HG02678 (cell line): ENCODE data around the gene ARHGDIA.

Experiments used
- ATAC-seq: cut with Tn5 transposase; IDR thresholded peaks from one replicate; pipeline ENCODE4 v1.9.1; 2021; ENCODE audit warnings: mild to moderate bottlenecking, moderate library complexity; ENCODE audit not compliant: unreplicated experiment

ARHGDIA gene

DNA sequence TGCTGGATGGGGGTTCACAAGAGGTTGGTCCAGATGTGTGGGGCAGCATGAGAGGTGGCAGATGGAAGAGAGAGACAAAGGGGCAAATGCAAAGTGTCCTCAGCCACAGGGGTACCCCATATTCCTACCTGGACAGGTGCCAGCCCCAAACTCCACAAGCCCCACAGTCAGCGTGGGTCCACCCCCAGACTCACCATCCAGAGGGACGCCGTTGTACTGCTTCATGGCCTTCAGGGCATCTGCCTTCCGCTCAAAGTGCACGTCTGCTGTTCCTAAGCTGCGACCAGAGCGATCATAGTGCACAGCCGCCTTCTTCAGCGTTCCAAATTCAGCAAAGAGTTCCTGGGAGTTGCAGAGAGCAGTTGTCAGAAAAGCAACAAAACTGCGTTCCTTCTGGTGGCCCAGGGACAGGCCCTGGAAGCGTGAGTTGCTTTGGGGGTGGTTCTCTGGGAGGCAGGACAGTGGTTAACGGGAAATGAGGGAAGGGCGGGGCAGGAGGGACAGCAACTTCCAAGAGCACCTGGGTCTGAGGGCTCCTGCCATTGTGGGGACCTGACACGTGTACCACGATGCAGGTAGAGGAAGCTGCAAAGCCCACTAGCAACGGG, 18.0 kb upstream of the ARHGDIA start:
- no peak for ATAC-seq

DNA sequence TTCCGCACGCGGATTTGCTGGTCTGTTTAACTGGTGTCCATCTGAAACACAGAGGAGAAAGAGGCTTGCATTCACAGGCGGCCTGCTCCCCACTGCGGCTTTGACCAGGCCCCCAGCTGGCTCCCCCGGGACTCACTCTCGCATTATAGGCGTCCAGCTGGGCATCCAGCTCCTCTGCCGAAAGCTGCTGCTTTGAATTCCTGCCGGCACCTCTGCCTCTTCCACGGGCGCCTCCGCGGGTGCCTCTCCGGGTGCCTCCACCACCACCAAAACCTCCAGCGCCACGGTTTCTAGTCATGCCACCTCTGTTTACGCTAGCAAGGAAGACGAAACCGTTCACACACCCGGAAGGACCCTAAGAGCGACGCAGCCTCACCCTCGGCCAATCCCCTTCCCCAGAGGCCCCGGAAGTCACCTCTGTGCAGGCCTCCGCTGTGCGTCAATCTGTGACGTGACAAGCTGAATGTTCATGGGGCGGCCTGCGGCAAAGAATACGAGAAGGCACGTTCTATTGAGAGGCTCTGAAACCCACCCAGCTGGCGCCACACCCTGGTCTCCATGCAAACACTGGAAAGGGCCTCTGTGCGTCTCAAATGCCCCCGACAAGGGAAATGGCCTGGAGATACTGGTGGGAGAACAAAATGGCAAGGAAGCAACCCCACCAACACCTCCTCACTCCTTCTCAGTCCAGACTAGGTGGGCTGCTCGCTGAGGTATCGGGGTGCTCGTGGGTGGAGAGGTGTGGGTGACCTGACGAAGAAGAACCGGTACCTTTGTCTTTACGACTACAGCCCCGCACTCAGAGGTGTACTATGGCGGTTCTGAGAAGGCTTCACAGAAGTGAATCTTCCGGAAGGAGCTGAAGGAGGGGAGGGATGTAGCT, 17.2 kb upstream of the ARHGDIA start:
- no peak for ATAC-seq

DNA sequence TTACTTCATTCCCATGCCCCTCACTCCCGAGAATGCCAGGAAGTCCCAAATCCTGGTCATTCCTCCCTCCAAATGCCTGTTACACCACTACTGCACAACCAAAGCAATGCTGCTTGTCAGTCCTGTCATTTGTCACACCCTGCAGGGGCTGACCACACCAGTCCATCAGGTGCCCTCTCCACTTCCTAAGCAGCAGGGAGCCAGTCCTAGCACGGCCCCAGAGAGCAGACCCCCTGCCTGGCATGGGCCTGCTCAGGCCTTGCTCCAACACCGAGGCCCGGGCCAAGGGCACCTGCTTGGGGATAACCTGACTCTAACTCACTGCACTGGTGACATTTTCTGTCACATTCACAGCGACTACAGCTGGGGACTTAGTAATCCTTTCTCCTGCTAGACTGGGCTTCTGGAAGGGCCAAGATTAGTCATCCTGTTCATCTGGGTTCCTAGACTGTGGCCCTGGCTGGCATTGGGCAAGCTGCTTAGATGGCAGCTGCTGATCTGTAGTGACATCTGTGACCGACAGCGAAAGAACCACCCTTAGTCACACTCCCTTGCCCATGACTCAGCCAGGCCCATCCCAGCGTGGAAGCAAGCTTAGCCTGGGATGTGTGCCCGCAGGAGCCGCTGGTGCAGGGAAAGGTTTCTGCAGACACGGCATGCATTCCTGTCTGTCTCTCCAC, 14.9 kb upstream of the ARHGDIA start:
- no peak for ATAC-seq

DNA sequence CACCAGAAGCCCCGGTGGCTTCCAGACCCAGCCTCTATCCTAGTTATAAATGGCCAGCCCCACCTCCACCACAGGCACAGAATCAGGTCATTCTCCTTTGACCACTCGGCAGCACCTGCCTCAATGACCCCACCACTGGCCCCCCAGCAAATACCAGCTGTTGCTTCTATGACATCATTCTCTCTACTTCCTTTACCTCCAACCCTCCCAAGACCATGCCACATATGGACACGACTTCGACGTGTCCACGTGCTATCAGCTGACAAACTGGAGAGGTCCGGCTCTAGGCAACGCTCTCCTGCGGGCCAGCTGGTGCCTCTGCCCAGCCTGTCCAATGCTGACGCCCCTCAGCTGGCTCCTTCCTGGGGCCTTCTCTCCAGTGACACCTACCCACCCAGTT, 14.3 kb upstream of the ARHGDIA start:
- no peak for ATAC-seq

DNA sequence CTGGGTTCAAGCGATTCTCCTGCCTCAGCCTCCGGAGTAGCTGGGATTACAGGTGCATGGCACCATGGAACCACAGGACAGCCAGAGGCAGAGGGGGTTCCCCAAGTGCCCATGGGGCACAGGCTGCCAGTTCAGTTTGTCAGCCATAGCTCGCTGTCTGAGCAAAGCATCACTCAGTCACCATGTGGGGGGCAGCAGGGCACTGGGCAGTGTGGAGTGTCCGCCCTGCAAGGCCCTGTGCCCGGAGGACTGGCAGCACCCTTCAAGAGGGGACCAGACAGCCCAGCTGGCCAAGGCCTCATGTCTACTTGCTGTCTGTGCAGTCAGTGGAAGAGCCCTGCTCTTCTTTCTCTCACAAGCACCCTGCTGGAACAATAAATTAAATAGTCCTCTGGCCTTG, 13.8 kb upstream of the ARHGDIA start:
- no peak for ATAC-seq

DNA sequence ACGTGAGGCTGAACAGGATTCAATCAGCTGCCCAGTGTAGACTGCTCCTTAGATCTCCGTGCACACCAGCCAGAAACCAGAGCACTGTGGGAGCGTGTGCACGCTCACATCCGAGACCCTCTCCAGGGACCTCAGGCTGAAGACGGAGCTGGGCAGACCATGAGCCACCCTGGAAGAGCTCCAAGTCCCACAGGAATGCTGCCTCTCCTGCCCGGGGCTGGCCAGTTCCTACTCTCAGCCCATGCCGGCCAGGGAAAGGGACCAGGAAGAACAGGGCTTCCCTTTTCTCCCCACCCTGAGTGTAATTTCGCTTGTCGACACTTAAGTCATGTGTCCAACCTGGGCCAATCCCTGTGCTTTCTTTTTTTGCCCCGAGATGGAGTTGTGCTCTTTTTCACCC, 13.4 kb upstream of the ARHGDIA start:
- no peak for ATAC-seq

DNA sequence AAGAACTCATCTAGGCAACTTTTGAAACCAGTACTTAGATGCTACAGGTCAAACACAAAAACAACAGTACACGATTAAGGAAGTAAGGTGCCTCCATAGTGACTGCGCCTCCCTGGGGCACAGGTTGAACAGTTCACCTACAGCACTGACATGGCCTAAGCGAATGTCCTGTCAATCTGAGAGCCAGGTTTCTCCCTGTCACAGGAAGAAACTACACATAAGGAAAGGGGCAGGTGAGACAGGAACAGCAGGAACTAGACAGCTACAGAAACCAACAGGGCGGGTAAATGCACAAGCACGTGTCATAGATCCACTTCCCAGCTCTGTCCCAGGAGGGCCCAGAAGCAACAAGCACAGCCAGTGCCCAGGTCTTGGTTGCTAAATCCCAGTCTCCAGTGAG, 8.0 kb upstream of the ARHGDIA start:
- ATAC-seq = no peak

DNA sequence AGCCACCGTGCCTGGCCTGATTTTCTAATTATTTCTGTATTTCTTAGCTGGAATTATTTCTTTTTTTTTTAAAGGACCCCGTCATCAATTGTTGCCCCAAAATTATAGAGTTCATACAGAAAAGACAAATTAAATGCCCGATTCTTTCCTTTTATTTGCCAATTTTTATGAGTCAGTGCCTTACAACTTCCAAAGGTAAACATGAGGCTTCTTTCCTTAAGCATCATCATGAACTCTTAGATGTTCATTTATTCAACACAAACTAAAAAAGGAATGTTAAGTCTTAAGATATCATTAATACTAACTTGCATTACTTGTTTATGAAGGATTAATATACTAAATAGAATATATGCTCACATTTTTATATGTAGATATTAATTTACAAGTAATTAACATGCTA, 7.2 kb upstream of the ARHGDIA start:
- ATAC-seq = no peak

DNA sequence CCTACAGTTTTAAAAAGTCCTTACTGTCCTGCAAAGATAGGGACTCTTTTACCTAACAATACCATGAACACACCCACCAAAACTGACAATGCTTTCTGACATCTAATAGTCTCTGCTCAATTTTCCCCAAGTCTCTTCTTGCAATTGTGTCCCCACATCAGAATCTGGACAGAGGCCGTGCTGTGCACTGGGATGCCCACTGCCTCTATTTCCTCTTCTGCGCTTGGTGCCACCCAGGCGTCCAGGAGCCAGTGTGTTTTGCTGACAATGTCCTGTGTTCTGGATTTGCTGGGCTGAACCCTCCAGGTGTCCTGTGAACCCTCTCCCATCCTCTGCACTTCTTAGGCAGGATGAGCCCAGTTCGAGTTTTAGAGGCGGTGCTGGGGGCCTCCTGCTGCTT, 6.4 kb upstream of the ARHGDIA start:
- ATAC-seq = no peak

DNA sequence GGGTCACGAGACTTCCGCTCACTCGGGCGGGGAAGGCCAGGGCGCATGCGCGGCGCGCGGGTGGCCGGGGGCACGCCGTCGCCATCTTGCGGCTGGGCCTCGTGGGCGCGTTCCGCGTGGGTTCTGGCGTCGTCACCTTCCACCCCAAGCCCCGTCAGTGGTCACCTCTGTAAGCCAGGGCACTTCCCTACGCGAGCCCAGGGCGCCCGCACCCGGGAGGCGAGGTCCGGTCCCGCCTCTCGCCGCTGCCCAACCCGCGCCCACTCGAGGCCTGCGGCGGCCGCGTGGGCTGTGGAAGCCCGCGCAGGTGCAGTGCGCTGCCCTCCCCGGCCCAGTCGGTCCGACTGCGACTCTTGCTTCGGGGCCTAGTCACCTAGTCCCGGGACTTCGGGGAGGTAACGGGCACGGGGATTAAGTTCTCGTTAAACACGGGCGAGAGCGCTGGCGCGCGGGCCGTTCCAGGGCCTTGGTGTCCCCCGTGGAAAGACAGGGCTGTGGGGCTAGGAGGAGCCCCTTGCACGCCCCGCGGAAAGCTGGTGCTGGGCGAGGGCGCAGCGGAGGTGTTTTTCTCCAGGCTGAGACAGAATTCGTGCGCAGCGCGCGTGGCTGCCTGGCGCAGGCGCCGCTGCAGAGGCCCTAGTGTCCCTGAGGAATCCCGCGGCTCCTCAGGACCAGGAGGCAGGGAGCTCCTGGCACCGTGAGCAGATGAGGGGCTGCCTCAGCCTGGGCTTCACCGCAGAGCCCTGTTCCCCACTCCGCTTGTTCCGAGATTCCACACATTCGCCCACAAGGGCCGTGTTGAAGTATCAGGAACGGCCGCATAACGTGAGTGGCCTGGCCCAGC, 472 bp upstream of the ARHGDIA start:
- peak; percentile 56 for ATAC-seq

DNA sequence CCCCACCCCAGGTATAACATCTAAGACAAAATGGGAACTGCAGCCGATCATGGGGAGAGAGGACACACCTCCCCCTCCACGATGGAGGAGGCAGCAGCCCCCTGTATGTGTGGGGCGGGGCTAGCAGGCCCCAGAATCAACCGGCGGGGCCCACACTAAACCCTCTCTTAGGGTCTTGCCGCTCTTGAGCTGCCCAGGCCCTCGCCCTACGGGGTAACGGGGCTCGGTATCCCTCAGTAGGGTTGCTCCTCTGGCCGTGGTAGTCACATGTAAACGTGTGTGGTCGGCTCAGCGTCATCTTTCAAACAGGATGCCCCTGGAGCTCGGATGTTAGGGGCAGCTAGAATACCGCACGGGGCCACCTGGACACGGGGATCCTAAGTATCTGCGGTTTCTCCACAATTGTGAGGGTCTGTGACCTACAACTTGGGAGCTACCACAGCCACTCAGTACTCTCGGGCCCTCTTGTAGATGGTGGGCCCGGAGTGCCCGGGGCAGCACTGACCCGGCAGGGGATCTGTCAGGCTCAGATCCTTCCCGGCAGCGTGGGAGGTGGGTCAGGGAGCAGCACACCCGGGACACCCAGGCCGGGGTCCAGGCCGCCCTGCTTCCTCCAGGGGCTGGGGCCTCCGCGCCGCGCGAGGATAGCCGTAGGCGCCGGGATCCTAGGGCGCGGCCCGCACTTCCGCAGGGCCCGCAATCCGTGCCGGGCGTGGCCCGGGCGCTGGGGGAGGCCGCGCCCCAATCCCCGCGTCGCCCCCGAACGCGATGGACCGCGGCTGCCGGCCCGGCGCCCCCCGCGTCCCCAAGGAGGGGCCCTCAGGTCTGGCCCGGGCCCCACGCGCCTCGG, 781 bp downstream of the ARHGDIA start:
- no peak for ATAC-seq

DNA sequence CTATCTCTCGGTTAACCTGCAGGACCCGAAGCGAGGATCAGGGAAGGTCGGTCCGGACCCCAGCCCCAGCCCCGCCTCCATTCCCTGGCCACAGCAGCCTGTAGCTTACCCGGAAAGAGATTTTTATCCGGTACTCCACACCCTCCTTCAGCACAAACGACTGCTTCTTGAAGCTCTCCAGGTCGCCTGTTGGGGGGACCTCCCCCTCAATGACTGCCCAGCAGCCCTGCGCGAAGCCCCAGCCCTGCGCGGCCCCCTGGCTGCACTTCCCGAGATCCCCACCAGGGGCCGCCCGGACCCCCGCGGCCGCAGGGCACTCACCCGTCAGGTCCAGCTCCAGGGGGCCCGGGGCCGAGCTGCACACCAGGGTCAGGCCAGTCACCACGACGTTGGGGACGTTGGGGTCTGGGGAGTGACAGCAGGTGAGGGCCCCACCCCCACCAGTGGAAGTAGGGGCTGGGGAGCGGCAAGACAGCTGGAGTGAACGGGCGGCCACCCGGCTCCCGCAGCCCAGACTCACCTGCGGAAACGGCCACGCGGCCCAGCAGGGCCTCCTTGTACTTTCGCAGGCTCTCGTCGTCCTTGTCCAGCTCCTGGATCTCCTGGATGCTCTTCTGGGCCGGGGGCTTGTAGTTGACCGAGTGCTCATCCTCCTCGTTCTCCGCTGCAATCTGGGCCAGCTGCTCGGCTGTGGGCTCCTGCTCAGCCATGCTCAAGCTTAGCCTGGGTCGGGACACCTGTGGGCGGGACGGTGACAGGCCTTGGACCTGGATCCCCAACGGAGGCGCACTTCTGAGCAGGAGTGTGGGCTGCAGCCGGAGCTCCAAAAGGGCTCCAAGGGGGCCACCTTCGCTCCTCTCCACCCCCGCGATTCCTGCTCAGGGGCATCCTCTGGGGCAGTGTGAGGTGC, 1.7 kb downstream of the ARHGDIA start:
- ATAC-seq = no peak

DNA sequence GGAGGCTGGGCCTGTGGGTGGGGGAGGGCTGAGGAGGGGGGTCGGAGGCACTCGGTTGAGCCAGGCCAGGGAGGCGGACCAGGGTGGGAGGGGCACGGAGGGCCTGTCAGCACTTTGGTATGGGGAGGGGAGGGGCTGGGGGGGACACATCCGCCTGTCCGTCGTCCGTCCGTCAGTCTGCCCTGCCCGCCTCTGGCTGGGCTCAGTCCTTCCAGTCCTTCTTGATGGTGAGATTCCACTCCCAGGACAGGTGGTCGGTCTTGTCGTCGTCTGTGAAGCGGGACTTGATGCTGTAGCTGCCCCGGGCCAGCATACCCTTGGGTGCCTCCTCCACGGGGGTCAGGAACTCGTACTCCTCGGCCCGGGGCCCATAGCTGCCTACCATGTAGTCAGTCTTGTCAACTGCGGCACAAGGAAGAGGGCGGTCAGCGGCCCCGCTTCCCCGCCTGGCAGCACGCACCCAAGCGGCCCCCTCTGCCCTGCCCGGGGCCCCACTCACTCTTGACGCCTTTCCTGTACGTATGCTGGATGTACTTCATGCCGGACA, 2.4 kb downstream of the ARHGDIA start:
- ATAC-seq = no peak

DNA sequence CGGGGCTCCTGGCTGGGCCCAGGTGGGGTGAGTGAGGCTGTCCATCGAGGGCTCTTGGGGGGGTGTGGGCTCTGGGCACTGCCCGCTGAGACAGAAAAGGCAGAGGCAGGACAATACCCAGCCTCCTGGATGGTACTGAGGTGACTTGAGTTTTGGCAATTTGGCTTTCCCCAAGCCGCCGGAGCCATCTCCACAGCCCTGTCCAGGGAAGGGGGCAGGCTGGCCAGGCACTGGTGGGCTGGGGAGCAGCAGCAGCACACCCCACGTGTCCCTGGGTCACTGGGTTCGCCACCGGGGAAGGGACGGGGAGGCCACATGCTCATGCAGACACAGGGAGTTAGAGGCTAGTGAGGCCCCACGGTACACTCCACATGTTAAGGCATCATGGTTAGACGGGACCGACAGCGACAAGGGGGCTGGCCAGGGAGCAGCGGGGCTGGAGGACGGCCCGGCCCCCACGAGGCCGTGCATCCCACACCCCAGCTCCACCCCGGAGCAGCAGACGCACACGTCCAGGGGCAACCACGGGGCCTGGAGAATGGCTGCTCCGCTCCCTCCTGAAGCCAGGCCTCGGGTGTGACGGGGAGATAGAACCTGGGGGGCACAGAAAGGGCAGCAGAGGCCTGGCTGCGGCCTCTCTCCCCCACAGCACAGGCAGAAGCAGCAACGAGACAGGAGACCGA, 3.0 kb downstream of the ARHGDIA start:
- no peak for ATAC-seq

DNA sequence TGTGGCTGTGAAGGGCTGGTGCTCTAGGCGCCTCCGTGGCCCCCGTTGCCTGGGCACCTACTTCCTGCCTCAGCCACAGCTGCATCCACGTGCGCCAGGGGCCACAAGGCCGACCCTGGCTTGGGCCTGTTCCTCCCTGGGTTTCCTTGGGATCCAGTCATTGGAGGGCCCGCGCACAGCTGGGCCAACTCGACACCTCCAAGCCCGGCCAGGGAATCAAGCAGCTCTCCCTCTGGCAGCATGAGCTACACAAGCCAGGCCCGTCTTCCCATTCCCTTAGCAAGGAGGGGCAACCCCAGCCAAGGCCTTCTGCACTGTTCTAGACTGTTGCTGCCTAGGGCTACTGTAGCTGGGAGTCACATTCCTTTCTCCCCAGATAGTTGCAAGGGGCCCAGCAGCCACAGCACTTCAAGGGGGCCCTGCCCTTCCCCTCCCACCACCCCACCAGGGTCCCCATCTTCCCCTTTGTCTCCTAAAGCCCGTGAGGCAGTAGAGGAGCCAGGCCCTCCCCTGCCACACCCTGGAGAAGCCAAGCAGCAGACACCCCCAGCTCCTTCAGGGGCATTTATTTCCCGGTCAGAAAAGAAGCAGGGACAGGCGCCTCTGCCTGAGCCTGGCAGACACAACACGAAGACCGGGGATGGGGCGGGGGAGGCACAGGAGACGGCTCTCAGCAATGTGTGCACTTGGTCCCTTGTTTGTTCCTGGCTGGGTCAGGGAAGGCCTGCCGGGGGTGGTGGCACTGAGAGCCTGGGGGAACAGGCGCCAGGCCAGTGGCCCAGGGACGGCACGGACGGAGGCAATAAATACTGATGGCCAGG, 3.8 kb downstream of the ARHGDIA start:
- ATAC-seq = no peak

DNA sequence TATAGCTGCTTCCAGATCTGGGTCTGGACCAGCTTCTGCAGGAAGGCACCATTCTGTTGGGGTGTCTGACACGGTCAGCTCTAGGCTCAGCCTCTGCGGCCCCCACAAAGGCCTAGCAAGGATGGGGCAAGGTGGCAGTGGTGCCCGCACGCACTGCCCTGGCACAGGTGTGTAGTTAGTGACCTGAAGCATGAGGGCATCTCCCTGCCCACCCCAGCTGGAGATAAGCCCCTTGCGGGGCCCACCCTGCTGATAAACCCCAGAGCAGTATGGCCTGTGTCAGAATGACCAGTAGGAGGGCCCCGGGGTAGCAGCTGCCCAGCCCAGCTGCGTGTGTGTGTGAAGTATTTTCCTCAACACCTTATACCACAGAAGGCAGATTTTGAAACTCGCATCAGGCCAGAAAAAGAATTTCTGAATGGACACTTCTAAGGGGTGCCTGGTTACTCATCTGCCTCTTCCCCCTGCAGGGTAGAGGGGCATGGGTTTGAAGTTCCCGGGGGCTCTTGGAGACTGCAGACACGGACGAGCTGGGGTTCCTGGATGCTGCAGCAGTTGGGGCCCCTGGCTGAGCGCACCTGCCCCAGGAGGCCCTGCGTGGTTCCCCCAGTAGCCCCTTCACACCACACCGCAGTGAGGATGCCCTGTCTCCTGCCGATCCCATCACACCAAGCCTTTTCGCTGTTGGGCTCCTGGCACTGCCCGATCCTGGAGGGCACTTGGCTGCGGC, 4.5 kb downstream of the ARHGDIA start:
- ATAC-seq = no peak
